Keratinocyte (primary cell): ENCODE measurements around the gene TPRA1. TPM values are rescaled to one million over a fixed set of nuclear protein-coding genes. Genes with fewer than 3 reads are reported as not detected.

Source experiments
- DNase-seq: peaks from one replicate; pipeline ENCODE4 v3.0.0-alpha.2; 2011; ENCODE audit warnings: low read depth, missing footprints, low spot score
- FAIRE-seq: peaks from 2 replicates; lab custom pipeline; 2011; peaks lifted over from hg19 to GRCh38; lab: Jason Lieb, UNC
- H2AFZ ChIP-seq: 2 replicates; pipeline ENCODE4 v1.6.0; 2012; ENCODE audit warnings: low read length, control low read depth, inconsistent platforms; ENCODE audit not compliant: control insufficient read depth
- H3K27ac ChIP-seq: 2 replicates; pipeline ENCODE4 v1.5.1; 2011; ENCODE audit warnings: low read length; ENCODE audit not compliant: control insufficient read depth, insufficient read depth
- H3K27me3 ChIP-seq: 3 replicates; pipeline ENCODE4 v1.6.0; 2011; ENCODE audit warnings: low read length; ENCODE audit not compliant: control insufficient read depth, insufficient read depth; ENCODE audit errors: extremely low read depth
- H3K36me3 ChIP-seq, 2 experiments: 2 replicates in 1 of 2; 3 replicates in 1 of 2; pipeline ENCODE4 v1.5.1; 2011; ENCODE audit warnings: low read length in 2 of 2, mild to moderate bottlenecking in 1 of 2; ENCODE audit not compliant: control insufficient read depth in 2 of 2, insufficient read depth in 2 of 2; ENCODE audit errors: extremely low read depth in 1 of 2
- H3K4me1 ChIP-seq: 3 replicates; pipeline ENCODE4 v1.5.1; 2011; ENCODE audit warnings: low read length; ENCODE audit not compliant: control insufficient read depth, insufficient read depth; ENCODE audit errors: extremely low read depth
- H3K4me2 ChIP-seq: 3 replicates; pipeline ENCODE4 v1.6.0; 2011; ENCODE audit warnings: low read depth, low read length; ENCODE audit not compliant: control insufficient read depth, insufficient read depth; ENCODE audit errors: extremely low read depth
- H3K4me3 ChIP-seq, 3 experiments: fragments of 200-600 bp in 1 of 3; sonication (generic) in 1 of 3; 2 replicates in 2 of 3; 3 replicates in 1 of 3; pipeline ENCODE4 v1.5.1; 2011 to 2016; ENCODE audit warnings: low read length in 3 of 3, mild to moderate bottlenecking in 3 of 3, control low read depth in 2 of 3, inconsistent platforms in 1 of 3, low read depth in 1 of 3, mixed read lengths in 1 of 3, mixed run types in 1 of 3, moderate library complexity in 1 of 3; ENCODE audit not compliant: control insufficient read depth in 2 of 3, insufficient read depth in 2 of 3; ENCODE audit errors: extremely low read depth in 1 of 3
- H3K79me2 ChIP-seq: 2 replicates; pipeline ENCODE4 v1.6.0; 2012; ENCODE audit warnings: low read length; ENCODE audit not compliant: control insufficient read depth, insufficient read depth
- H3K9ac ChIP-seq: 3 replicates; pipeline ENCODE4 v1.6.0; 2011; ENCODE audit warnings: low read length; ENCODE audit not compliant: control insufficient read depth, insufficient read depth; ENCODE audit errors: extremely low read depth
- H3K9me1 ChIP-seq: 3 replicates; pipeline ENCODE4 v1.6.0; 2011; ENCODE audit warnings: low read length; ENCODE audit not compliant: control insufficient read depth, insufficient read depth; ENCODE audit errors: extremely low read depth
- H3K9me3 ChIP-seq: 2 replicates; pipeline ENCODE4 v1.5.1; 2012; ENCODE audit warnings: low read depth, low read length; ENCODE audit not compliant: control insufficient read depth
- H4K20me1 ChIP-seq: 3 replicates; pipeline ENCODE4 v1.6.0; 2011; ENCODE audit warnings: low read length; ENCODE audit not compliant: control insufficient read depth, insufficient read depth; ENCODE audit errors: extremely low read depth
- EZH2 ChIP-seq: IDR thresholded peaks from one replicate; pipeline ENCODE4 v1.6.1; 2012; ENCODE audit warnings: inconsistent platforms, mild to moderate bottlenecking, low read length, moderate library complexity
- dilution Hi-C: fragments of 300-500 bp; cut with MboI; formaldehyde crosslinking; loops from one replicate; pipeline ENCODE4 v1.7.0; 2020; ENCODE audit warnings: low sequenced_read_pairs; ENCODE audit not compliant: extremely low pct_ligation_motif_present
- polyA plus RNA-seq, 5 experiments: library from polyadenylated mRNA; depleted of rRNA in 3 of 5; stranded (reverse) in 3 of 5; stranded (forward) in 1 of 5; unstranded in 1 of 5; fragments of >200 nt; gene quantifications; 1 replicate in 1 of 5; 2 replicates in 3 of 5; 3 replicates in 1 of 5; pipeline versions ENCODE4 v1.2.1 to v1.2.3, GENCODE V29; 2011 to 2012; ENCODE audit warnings: missing spikeins in 2 of 5, low read depth in 1 of 5, low replicate concordance in 1 of 5
- TF ChIP-seq, protein P1 (sequence below), 3 experiments: IDR thresholded peaks in 1 of 3; conservative IDR thresholded peaks in 1 of 3; optimal IDR thresholded peaks in 1 of 3; 2 replicates in 2 of 3; 3 replicates in 1 of 3; pipeline versions ENCODE3 to v1.5.1; 2011; ENCODE audit warnings: low read length in 3 of 3, mild to moderate bottlenecking in 3 of 3, moderate library complexity in 2 of 3, control low read depth in 1 of 3, inconsistent platforms in 1 of 3; ENCODE audit not compliant: insufficient read depth in 2 of 3; ENCODE audit errors: extremely low read depth in 1 of 3

The TPRA1 gene
- polyA plus RNA-seq, 1 donor (not counting 4 experiments of a cell fraction or from before 2014, with no cell fraction given): 22.2 TPM

DNA sequence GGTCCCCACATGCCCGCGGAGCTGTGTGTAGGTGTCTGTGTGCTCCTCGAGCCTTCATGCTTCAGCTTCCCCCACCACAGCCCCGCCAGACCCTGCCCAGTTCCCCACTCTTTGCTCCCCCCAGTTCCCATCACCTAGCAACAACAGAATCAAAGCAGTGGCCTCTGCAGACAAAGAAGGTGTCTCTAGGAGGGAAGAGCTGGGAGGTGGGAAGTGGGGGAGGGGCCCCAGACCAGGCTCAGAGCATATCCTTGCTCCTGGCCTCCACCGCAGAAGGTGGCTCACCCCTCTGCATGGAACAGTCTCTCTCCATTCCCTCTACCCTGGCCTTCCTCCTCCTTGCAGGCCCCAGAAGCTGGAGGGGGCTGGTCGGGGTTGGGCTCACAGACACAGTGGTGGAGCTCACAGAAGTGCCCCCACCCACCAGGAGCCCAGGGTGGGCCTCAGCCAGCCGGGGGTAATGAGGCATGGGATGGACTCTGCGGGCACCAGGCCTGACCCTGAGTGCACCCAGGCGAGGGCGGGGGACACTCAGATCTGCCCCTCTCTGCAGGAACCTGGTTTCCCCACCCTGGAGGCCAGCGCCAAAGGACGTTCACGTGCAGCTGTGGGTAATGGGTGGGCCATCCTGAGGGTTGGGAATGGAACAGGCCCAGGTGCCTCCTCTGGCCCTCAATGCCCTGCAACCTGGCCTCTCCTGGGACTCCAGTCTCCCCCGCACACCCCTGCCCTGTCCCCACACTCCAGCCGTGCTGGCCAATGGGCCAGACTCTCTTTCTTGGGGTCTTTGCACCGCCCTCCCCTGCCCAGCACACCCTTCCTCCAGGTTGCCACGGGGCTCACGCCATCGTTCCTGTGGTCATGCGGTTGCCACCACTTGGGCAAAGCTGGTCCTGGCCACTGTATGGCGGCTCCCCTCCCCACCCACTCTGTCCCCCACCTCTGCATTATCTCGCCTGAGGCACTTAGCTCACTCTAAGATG, 53.4 kb downstream of the TPRA1 start:
- H3K9me1 ChIP-seq: no peaks in the 10 kb centered on the region
- TF ChIP-seq, protein P1, sequence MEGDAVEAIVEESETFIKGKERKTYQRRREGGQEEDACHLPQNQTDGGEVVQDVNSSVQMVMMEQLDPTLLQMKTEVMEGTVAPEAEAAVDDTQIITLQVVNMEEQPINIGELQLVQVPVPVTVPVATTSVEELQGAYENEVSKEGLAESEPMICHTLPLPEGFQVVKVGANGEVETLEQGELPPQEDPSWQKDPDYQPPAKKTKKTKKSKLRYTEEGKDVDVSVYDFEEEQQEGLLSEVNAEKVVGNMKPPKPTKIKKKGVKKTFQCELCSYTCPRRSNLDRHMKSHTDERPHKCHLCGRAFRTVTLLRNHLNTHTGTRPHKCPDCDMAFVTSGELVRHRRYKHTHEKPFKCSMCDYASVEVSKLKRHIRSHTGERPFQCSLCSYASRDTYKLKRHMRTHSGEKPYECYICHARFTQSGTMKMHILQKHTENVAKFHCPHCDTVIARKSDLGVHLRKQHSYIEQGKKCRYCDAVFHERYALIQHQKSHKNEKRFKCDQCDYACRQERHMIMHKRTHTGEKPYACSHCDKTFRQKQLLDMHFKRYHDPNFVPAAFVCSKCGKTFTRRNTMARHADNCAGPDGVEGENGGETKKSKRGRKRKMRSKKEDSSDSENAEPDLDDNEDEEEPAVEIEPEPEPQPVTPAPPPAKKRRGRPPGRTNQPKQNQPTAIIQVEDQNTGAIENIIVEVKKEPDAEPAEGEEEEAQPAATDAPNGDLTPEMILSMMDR (optimal IDR thresholded peaks at IDR 0.05 in 1 of 3, IDR thresholded peaks at IDR 0.05 in 1 of 3, conservative IDR thresholded peaks at IDR 0.05 in 1 of 3; ENCODE audit: extremely low read depth in 1 of 3, insufficient read depth in 2 of 3, low read length in 3 of 3): no peak
- no peak for TF ChIP-seq EZH2
- H3K36me3 ChIP-seq: no peaks in the 10 kb centered on the region
- no peak overlapping the region for H3K4me2 ChIP-seq
- H3K27me3 ChIP-seq: peaks cover 8% of the 10 kb centered on the region
- no peaks in the 10 kb centered on the region for H3K79me2 ChIP-seq
- DNase-seq (no peak), FAIRE-seq (no peak)
- H2AFZ ChIP-seq: no peak overlapping the region
- H3K9me3 ChIP-seq: no peaks in the 10 kb centered on the region
- H3K9ac ChIP-seq: no peak overlapping the region
- no peak overlapping the region for H3K4me3 ChIP-seq
- no peak overlapping the region for H3K27ac ChIP-seq
- dilution Hi-C loops: no loop called here
- H3K4me1 ChIP-seq: no peaks in the 10 kb centered on the region
- no peaks in the 10 kb centered on the region for H4K20me1 ChIP-seq

DNA sequence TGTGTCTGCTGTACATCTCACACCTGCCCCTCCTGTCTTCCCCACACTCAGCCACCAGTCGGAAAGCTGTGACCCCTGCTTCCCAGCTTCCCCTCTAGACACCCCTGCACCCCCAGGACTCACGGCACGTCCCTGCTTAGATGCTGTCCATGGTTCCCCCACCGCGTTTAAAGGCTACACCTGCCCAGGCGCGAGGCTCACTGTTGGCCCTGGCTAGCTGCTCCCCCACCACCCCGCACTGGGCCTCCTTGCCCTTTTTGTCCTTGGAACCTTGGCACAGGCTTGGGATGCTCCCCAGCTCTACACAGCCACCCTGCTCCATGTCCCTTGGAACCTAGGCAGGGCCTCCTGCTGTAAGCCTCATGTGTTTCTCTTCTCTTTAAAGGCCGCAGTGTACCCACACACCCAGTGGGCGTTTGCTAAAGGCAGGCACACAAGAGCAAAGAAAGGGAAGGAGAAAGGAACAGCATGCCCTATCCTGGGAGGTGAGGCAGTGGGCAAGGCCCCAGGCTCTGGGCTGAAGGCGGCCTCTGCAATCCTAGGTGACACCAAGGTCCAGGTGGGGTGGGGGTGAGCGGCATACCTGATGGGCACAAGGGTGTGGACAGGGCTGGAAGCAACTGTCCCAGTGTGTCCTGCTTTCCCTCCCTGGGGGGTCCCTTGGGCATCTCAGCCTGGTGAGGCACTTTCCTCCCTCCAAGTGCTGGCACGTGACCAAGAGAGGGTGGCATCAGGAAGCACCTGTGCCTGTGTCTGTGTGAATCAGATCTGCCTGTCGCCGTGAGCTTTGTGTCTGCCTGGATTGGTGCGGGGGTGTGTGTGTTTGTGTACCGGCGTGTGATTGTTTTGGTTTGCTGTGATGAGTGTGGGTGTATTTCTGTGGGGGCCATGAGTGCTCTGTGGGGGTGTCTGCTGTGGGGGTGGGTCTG, 54.4 kb downstream of the TPRA1 start:
- H3K27ac ChIP-seq: no peak overlapping the region
- H3K4me2 ChIP-seq: no peak overlapping the region
- no peak overlapping the region for H3K4me3 ChIP-seq
- no peaks in the 10 kb centered on the region for H3K79me2 ChIP-seq
- no peaks in the 10 kb centered on the region for H3K9me1 ChIP-seq
- FAIRE-seq (no peak), DNase-seq (no peak)
- no peaks in the 10 kb centered on the region for H3K9me3 ChIP-seq
- peaks cover 8% of the 10 kb centered on the region for H3K27me3 ChIP-seq
- TF ChIP-seq, protein P1 (optimal IDR thresholded peaks at IDR 0.05 in 1 of 3, IDR thresholded peaks at IDR 0.05 in 1 of 3, conservative IDR thresholded peaks at IDR 0.05 in 1 of 3; ENCODE audit: extremely low read depth in 1 of 3, insufficient read depth in 2 of 3, low read length in 3 of 3): no peak
- no peak for TF ChIP-seq EZH2
- no peaks in the 10 kb centered on the region for H4K20me1 ChIP-seq
- no peaks in the 10 kb centered on the region for H3K4me1 ChIP-seq
- dilution Hi-C loops: no loop called here
- no peak overlapping the region for H2AFZ ChIP-seq
- no peak overlapping the region for H3K9ac ChIP-seq
- H3K36me3 ChIP-seq: no peaks in the 10 kb centered on the region
